GM18951 (cell line): Measurements from ENCODE around the gene RIN3.

ENCODE experiments used
- POLR2A ChIP-seq: IDR thresholded peaks from 4 replicates; pipeline ENCODE4 v1.6.1; 2011; ENCODE audit warnings: mild to moderate bottlenecking; ENCODE audit not compliant: insufficient read length, insufficient read depth; ENCODE audit errors: extremely low read depth
- in situ Hi-C: fragments of 300-500 bp; cut with MboI; formaldehyde crosslinking; loops from one replicate; pipeline ENCODE4 v1.12.0; 2022; ENCODE audit warnings: low sequenced_read_pairs, mixed read lengths, inconsistent platforms; ENCODE audit not compliant: unreplicated experiment

Gene RIN3

DNA sequence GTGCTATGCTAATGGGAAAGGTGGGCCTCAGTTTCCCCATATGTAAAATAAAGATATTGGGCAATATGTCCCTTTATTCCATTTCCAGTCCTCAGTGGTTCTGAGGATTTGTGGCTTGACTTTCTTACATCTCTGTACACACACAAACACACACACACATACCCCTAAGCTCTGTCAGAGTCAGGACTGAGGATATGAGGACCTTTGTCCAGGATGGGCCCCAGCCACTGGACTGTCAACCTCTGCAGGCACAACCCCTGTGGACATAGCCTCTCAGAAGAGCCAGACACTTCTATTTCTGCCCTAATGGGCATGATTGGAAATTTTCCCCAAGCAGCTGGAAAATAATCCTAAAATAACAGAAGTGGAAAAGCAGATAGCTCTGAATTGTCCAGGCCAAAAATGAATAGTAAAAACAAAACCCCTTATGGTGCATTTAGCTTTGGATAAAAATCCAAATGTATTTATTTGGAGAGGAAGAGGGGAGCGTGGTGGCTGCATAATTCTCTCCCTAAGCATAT lies 50.2 kb downstream of the RIN3 start:
- in situ Hi-C loops = no loop called here
- TF ChIP-seq POLR2A = no peak

DNA sequence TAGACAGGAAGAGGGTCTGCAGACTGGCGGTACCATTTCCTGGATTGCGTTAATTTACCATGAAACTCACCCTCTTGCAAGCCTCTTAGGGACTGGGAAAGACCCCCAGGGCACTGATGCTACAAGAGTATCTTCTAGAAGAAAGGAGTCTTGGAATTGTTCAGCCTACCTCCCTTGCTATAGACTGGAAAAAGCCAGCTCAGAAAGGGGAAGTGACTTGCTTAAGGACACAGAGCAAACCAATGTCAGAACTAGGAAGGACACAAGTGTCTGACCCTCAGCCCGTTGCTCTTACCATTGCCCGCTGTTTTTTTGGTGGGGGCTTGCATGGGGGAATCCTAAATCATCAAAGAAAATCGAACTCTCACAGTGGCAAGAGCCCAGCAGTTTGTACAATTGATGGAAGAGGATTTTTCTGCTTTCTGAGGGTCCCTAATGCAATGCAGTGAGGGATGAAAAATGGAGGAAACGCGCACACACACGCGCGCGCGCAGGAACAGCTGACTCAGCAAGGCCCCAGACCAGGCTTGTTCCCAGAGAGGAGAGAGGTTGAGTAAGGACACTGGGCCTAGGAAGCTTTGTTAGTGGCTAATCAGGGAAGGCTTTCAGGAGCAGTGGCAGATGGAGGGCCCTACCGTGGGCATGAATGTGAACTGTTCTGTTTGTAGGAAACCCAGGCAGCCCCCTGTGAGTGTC lies 50.9 kb downstream of the RIN3 start:
- TF ChIP-seq POLR2A = no peak
- in situ Hi-C loops = no loop called here

DNA sequence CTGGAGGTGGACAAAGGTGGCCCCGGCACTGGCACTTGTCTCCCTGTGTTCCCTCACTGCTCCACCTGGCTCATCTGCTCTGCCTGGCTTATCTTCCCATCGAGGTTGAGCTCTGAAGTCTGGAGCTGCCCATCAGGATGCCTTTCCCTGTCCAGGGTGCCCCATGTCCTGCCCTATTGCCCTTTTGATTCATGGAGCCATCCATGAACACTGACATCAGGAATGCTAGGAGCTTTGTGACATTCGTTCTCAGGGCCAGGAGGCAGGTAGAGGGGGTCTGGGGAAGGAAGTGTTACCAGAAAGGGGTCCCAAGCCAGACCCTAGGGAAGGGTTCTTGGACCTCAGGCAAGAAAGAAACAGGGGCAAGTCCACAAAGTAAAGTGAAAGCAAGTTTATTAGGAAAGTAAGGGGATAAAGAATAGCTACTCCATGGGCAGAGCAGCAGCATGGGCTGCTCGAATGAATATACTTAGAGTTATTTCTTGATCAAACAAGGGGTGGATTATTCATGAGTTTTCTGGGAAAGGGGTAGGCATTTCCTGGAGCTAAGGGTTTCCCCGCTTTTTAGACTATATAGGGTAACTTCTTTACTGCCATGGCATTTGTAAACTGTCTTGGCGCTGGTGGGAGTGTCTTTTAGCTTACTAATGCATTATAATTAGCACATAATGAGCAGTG lies 51.6 kb downstream of the RIN3 start:
- in situ Hi-C loops = no loop called here
- no peak for TF ChIP-seq POLR2A

DNA sequence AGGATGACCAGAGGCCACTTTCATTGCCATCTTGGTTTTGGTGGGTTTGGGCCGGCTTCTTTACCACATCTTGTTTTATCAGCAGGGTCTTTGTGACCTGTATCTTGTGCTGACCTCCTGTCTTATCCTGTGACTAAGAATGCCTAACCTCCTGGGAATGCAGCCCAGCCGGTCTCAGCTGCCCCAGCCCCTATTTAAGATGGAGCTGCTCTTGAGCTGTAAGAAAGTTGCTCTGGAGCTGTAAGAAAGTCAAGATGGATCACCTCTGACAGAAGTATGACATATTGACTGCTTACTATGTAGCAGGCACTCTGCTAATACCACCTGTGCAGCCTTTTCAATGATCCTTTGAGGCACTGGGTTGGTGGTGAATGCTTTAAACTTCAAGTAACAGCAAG lies 52.1 kb downstream of the RIN3 start:
- TF ChIP-seq POLR2A = no peak
- in situ Hi-C loops = no loop called here

DNA sequence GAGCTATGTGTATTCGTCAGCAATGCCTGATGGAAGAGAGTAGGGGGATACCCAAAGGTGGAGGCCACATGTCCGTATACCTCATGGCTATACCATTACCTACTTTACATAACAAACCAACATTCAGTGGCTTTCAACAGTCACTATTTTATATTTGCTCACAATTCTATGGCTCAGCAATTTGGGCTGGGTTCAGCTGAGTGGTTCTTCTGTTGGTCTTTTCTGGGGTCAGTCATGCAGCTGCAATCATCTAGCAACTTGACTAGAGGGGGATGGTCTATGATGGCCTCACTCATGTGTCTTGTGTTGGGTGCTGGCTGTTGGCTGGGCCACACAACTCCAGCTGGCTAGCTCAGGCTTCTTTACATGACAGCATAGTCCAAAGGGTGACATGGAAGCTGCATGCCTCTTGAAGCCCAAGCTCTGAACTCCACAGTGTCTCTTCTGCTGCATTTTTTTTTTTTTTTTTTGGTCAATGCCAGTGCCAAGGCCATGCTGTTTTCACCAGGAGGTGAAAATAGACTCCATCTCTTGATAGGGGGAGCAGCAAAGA lies 53.7 kb downstream of the RIN3 start:
- TF ChIP-seq POLR2A = no peak
- in situ Hi-C loops = no loop called here

- in situ Hi-C loops = no loop called here
- peak; percentile 49 for TF ChIP-seq POLR2A
These were observed 55.3 kb downstream of the RIN3 start for GRCh38 chr14:92568621-92569479.

DNA sequence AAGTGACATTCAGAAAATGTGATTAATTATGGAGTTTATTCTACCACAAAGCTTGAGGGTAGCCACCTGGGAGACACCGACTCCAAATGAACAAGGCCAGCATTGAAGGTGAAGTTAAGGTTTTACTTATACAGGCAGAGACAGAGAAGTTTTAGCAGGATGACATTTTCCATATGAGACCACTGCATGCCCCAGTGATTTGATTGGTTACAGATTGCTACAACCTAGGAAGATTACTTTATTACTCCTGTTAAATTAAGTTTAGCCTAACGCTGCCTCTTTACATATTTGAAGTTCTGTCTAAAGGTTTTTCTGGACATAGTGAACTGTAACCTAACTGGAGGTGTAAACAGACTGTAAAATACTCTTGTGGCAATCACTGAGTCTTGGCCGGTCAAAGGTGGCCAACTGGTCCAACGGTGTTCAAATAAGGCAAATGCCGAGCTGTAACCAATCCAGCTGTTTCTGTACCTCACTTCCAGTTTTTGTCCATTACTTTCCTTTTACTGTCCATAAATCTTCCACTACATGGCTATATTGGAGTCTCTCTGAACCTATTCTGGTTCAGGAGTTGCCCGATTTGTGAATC lies 57.2 kb downstream of the RIN3 start:
- in situ Hi-C loops = no loop called here
- TF ChIP-seq POLR2A = no peak

DNA sequence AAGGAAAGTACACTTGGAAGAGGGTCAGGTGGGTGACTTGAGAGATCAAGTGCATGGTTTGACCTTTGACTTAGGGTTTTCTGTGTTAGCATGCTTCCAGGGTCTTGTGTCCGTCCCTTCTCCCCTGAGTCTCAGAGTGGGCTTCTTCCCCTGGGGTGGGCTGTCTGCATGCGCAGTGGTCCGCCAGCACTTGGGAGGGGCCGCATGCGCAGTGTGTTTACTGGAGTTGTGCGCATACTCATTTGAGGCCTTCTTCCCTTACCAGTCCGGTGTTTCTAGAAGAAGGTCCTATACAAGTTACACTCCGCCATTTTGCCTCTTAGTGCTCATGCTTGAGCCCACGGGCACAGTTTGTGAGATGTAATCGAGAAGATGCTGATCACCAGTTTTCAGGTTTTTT lies 58.5 kb downstream of the RIN3 start:
- in situ Hi-C loops = no loop called here
- TF ChIP-seq POLR2A = no peak

DNA sequence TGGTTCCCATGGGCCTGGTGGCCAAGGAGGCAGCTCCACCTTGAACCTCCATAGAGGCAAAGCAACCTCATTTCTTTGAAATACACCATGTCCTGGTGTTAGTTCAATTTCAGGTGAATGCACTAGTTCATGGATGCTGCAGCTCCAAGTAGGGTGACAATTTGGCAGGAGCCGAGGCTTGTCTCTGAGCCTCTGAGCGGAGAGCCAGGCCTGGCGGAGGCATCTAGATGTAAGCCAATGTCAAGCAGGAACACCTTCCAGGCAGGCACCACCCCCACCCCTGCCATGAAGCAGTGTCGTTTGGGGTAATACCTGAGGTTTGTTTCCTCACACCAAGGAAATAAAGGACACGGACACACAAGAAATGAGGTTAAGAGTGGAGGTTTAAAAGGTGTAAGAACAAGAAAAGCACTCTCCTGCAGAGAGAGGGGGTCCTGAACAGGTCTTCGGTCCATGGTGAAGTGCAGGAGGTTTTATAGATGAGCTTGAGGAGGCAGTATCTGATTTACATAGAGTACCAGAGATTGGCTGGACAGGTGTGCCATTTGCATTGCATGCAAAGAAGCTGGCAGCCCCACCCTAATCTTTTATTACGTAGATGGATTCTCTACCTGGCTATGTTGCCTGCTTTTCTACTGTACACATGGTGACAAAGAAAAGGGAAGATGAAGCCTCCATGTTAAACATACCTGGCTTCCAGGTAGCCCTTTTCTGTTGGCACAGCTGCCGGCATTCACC lies 60.3 kb downstream of the RIN3 start:
- in situ Hi-C loops = no loop called here
- no peak for TF ChIP-seq POLR2A

DNA sequence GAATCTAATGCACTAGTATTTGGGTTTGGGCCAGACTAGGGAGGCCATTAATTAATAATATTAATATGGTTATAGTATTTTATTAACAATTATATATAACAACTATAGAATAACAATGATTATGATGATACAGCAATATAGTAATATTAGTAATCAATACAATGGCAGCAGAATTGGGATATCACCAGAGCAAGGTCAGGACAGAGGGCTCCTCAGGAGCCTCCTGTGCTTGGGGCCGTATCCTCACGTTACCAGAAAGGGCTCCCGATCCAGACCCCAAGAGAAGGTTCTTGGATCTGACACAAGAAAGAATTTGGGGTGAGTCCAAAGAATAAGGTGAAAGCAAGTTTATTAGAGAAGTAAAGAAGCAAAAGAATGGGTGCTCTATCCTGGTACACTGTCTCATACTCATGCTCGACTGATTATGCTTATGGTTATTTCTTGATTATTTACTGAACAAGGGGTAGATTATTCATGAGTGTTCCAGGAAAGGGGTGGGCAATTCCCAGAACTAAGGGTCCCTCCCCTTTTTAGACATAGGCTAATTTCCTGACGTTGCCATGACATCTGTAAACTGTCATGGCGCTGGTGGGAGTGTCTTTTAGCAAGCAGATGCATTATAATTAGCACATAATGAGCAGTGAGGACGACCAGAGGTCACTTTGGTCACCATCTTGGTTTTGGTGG lies 61.6 kb downstream of the RIN3 start:
- TF ChIP-seq POLR2A = no peak
- in situ Hi-C loops = no loop called here

DNA sequence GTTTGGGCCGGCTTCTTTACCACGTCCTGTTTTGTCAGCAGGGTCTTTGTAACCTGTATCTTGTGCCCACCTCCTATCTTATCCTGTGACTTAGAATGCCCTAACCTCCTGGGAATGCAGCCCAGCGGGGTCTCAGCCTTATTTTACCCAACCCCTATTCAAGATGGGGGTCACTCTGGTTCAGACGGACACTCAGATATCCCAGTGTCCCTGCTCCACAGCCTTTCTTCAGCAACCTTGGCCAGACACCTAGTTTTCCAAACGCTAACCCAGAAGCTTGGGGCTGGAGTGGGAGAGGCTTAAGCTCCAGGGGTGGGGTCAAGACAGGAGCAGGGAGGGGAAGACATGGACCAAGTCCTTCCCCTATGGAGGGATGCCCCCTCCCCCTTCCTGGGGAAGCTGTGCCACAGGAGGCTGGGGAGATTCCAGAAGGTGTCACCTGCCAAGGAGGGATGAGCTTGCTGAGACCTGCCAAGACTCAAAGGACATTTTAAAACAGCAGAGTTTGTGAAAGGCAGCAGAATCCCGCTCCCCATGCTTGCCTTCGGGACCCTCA lies 62.2 kb downstream of the RIN3 start:
- in situ Hi-C loops = no loop called here
- no peak for TF ChIP-seq POLR2A
